ENCODE measurements around the gene ARHGEF40.

GRCh38 chr14:21087294-21088091 lies 17.4 kb downstream of the ARHGEF40 start:
- TF ChIP-seq POLR2A (IDR thresholded peaks at IDR 0.05; ENCODE audit: low read depth, low read length) (no peak), POLR2AphosphoS5 (IDR thresholded peaks at IDR 0.05; ENCODE audit: low read depth, low read length) (no peak), TAF1 (IDR thresholded peaks at IDR 0.05; ENCODE audit: borderline replicate concordance, low read depth, low read length) (no peak)

Measured in GM12892 (cell line).